PFSK-1 (cell line): ENCODE data around the gene CHST15.

Source experiments
- FOXP2 ChIP-seq: optimal IDR thresholded peaks from 2 replicates; pipeline ENCODE3; 2011; ENCODE audit warnings: borderline replicate concordance, control low read depth, inconsistent platforms; ENCODE audit not compliant: insufficient read depth; ENCODE audit errors: extremely low read length, extremely low read depth
- POLR2AphosphoS5 ChIP-seq: IDR thresholded peaks from 2 replicates; pipeline ENCODE4 v1.6.1; 2012; ENCODE audit warnings: low read depth, mild to moderate bottlenecking, control low read depth, low read length, moderate library complexity
- REST ChIP-seq, 2 experiments: IDR thresholded peaks; 2 replicates each; pipeline versions ENCODE4 v1.6.1 to v1.8.0; 2011 to 2012; ENCODE audit warnings: low read depth in 2 of 2, low read length in 2 of 2, control low read depth in 1 of 2, inconsistent platforms in 1 of 2, mild to moderate bottlenecking in 1 of 2, moderate library complexity in 1 of 2; ENCODE audit not compliant: insufficient read depth in 1 of 2
- SIN3A ChIP-seq: IDR thresholded peaks from 2 replicates; pipeline ENCODE4 v1.6.1; 2012; ENCODE audit warnings: mild to moderate bottlenecking, low read length, moderate library complexity, borderline replicate concordance; ENCODE audit not compliant: insufficient read depth
- TAF1 ChIP-seq: IDR thresholded peaks from 2 replicates; pipeline ENCODE4 v1.6.1; 2012; ENCODE audit warnings: low read length, control low read depth, borderline replicate concordance; ENCODE audit not compliant: insufficient read depth

- TF ChIP-seq POLR2AphosphoS5 (no peak), SIN3A (no peak), TAF1 (no peak), REST (IDR thresholded peaks at IDR 0.05; ENCODE audit: insufficient read depth in 1 of 2, low read depth in 2 of 2, low read length in 2 of 2) (no peak), FOXP2 (no peak)
Measured at GRCh38 chr10:124015991-124016390, 77.4 kb downstream of the CHST15 start.
